Neutrophil (primary cell): ENCODE measurements around the gene GLT1D1.

Experiments used
- H3K27ac ChIP-seq: fragments of 200-600 bp; sonication (generic); 2 replicates; pipeline ENCODE4 v1.5.1; 2016; ENCODE audit warnings: mild to moderate bottlenecking, moderate library complexity
- H3K27me3 ChIP-seq: fragments of 200-600 bp; sonication (generic); 2 replicates; pipeline ENCODE4 v1.6.0; 2016; ENCODE audit warnings: mild to moderate bottlenecking
- H3K36me3 ChIP-seq: fragments of 200-600 bp; sonication (generic); 2 replicates; pipeline ENCODE4 v1.5.1; 2017
- H3K4me1 ChIP-seq, 2 experiments: fragments of 200-600 bp in 1 of 2; sonication (generic) in 1 of 2; 1 replicate in 1 of 2; 2 replicates in 1 of 2; pipeline versions ENCODE4 v1.5.1 to v1.6.1; 2013 to 2016; ENCODE audit warnings: low read depth in 1 of 2, low read length in 1 of 2, mild to moderate bottlenecking in 1 of 2, moderate library complexity in 1 of 2; ENCODE audit not compliant: control insufficient read depth in 1 of 2, insufficient read depth in 1 of 2
- H3K4me3 ChIP-seq, 2 experiments: fragments of 200-600 bp in 1 of 2; sonication (generic) in 1 of 2; 1 replicate in 1 of 2; 2 replicates in 1 of 2; pipeline ENCODE4 v1.5.1; 2013 to 2016; ENCODE audit warnings: low read depth in 1 of 2, low read length in 1 of 2, mild to moderate bottlenecking in 1 of 2, moderate library complexity in 1 of 2
- H3K9me3 ChIP-seq: fragments of 200-600 bp; sonication (generic); 2 replicates; pipeline ENCODE4 v1.5.1; 2016
- CTCF ChIP-seq: fragments of 200-600 bp; sonication (generic); IDR thresholded peaks from 2 replicates; pipeline ENCODE4 v1.5.1; 2016; ENCODE audit warnings: antibody characterized with exemption

The GLT1D1 gene

GRCh38 chr12:128928361-128928760 lies 75.1 kb downstream of the GLT1D1 start:
- Histone ChIP-seq H3K36me3 (peaks cover 96% of the 10 kb centered on the region), H3K27ac (no peak overlapping the region), H3K27me3 (no peaks in the 10 kb centered on the region), H3K4me3 (no peak overlapping the region), H3K9me3 (no peaks in the 10 kb centered on the region), H3K4me1 (peaks cover 5 to 9% of the 10 kb centered on the region in 2 experiments)
- no peak for TF ChIP-seq CTCF

GRCh38 chr12:128929057-128929456 lies 75.8 kb downstream of the GLT1D1 start:
- H3K9me3 ChIP-seq = no peaks in the 10 kb centered on the region
- peaks cover 5 to 9% of the 10 kb centered on the region in 2 experiments for H3K4me1 ChIP-seq
- no peaks in the 10 kb centered on the region for H3K27me3 ChIP-seq
- no peak overlapping the region for H3K4me3 ChIP-seq
- peak overlapping the region; percentile 63 for H3K27ac ChIP-seq
- peaks cover 97% of the 10 kb centered on the region for H3K36me3 ChIP-seq
- no peak for TF ChIP-seq CTCF

- Histone ChIP-seq H3K4me1 (peaks cover 5 to 9% of the 10 kb centered on the region in 2 experiments), H3K36me3 (peaks cover 97% of the 10 kb centered on the region)
These were observed 77.3 kb downstream of the GLT1D1 start for GRCh38 chr12:128930606-128931005.

GRCh38 chr12:128932521-128932920 lies 79.2 kb downstream of the GLT1D1 start:
- TF ChIP-seq CTCF = no peak
- H3K4me3 ChIP-seq = no peak overlapping the region
- no peaks in the 10 kb centered on the region for H3K27me3 ChIP-seq
- no peaks in the 10 kb centered on the region for H3K9me3 ChIP-seq
- peaks cover 5 to 9% of the 10 kb centered on the region in 2 experiments for H3K4me1 ChIP-seq
- no peak overlapping the region for H3K27ac ChIP-seq
- H3K36me3 ChIP-seq = peaks cover 89% of the 10 kb centered on the region

More at GRCh38 chr12:128930606-128931005, 77.3 kb downstream of the GLT1D1 start:
- H3K27me3 ChIP-seq = no peaks in the 10 kb centered on the region
- H3K9me3 ChIP-seq = no peaks in the 10 kb centered on the region
- H3K27ac ChIP-seq = peak overlapping the region; percentile 63
- no peak overlapping the region for H3K4me3 ChIP-seq
- no peak for TF ChIP-seq CTCF

- Histone ChIP-seq H3K4me1 (peaks cover 5 to 9% of the 10 kb centered on the region in 2 experiments), H3K9me3 (no peaks in the 10 kb centered on the region), H3K36me3 (peaks cover 86% of the 10 kb centered on the region), H3K4me3 (no peak overlapping the region), H3K27ac (no peak overlapping the region), H3K27me3 (no peaks in the 10 kb centered on the region)
- TF ChIP-seq CTCF = no peak
These were observed 79.8 kb downstream of the GLT1D1 start for GRCh38 chr12:128933039-128933438.

GRCh38 chr12:128933926-128934325 lies 80.6 kb downstream of the GLT1D1 start:
- no peak for TF ChIP-seq CTCF
- Histone ChIP-seq H3K9me3 (no peaks in the 10 kb centered on the region), H3K36me3 (peaks cover 77% of the 10 kb centered on the region), H3K27me3 (no peaks in the 10 kb centered on the region), H3K4me3 (no peak overlapping the region), H3K4me1 (peaks cover 10 to 14% of the 10 kb centered on the region in 2 experiments), H3K27ac (no peak overlapping the region)
